Thymus (tissue), 11 donors: Measurements from ENCODE around the gene ASPG. TPM values are rescaled to one million over a fixed set of nuclear protein-coding genes. Genes with fewer than 3 reads are reported as not detected.

Experiments
- DNase-seq, 9 donors: peaks; one replicate each; pipeline ENCODE4 v3.0.0-alpha.2; 2013; ENCODE audit warnings: low spot score in 9 of 9, low read depth in 6 of 9, missing footprints in 1 of 9
- H3K27ac ChIP-seq, 2 donors: one replicate each; pipeline ENCODE4 v1.5.1; 2013; ENCODE audit warnings: control low read depth in 1 of 2, low read depth in 1 of 2, low read length in 1 of 2, mild to moderate bottlenecking in 1 of 2, moderate library complexity in 1 of 2
- H3K27me3 ChIP-seq, 2 donors: one replicate each; pipeline ENCODE4 v1.5.1; 2013; ENCODE audit warnings: low read length in 1 of 2; ENCODE audit not compliant: control insufficient read depth in 2 of 2, insufficient read depth in 1 of 2
- H3K36me3 ChIP-seq, 2 donors: one replicate each; pipeline ENCODE4 v1.5.1; 2013; ENCODE audit warnings: low read length in 1 of 2, mild to moderate bottlenecking in 1 of 2, moderate library complexity in 1 of 2; ENCODE audit not compliant: control insufficient read depth in 2 of 2, insufficient read depth in 2 of 2
- H3K4me1 ChIP-seq, 2 donors: one replicate each; pipeline ENCODE4 v1.5.1; 2013; ENCODE audit warnings: low read length in 2 of 2; ENCODE audit not compliant: control insufficient read depth in 2 of 2, insufficient read depth in 2 of 2
- H3K4me3 ChIP-seq, 2 donors: one replicate each; pipeline ENCODE4 v1.5.1; 2013; ENCODE audit warnings: low read length in 2 of 2, control low read depth in 1 of 2, mild to moderate bottlenecking in 1 of 2
- H3K9me3 ChIP-seq, 2 donors: one replicate each; pipeline ENCODE4 v1.5.1; 2013; ENCODE audit warnings: low read length in 1 of 2, mild to moderate bottlenecking in 1 of 2; ENCODE audit not compliant: control insufficient read depth in 2 of 2, insufficient read depth in 1 of 2
- WGBS: extraction: QIAGEN DNeasy Blood & Tissue Kit; methylation state at CpG from one replicate; pipeline ENCODE4 v1.1.7; 2013; 5-methylcytosine and 5-hydroxymethylcytosine counted together
- polyA plus RNA-seq: library from polyadenylated mRNA; stranded (reverse); fragments of 200-250 nt; gene quantifications from one replicate; pipeline ENCODE4 v1.2.3, GENCODE V29; 2013
- total RNA-seq: library from RNA; stranded (reverse); fragments of 120-200 nt; gene quantifications from one replicate; pipeline ENCODE4 v1.2.4, GENCODE V29; 2013
- donor health status: healthy.

The ASPG gene
- total and polyA plus RNA-seq, 2 donors, result 0.24 to 5.5 TPM

DNA sequence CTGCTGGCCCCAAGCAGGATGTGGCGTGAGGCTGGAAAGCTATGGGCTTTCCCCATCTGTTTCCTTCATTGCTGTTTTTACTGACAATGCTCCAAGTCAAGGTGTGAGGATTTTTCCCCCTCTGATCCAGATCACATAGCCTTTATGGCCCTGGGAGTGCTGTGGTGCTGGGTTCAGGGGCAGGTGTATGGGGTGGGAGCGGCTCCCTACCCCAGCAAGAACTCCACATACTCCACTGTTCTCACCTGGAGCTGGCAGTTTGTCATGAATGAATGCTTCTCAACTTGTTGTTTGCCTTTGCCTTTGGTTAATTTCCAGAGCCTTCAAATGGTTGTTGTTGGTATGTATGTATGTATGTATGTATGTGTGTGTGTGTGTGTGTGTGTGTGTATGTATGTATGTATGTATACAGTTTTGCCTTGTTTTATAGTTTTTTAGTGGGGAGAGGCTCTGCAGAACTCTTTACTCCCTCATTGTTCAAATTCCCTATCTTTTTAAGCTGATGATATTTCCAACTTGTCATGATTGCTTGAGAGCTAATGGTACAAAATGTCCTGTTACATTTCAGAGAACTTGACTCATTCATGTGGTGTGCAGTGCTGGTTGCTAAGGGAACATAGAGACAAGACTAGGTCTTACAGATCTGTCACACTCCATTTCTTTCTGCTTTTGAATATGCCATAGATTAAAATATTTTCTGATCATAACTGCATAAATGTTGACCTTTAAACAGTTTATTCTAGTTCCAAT lies 36.6 kb upstream of the ASPG start:
- H3K4me1 ChIP-seq, result no peaks in the 10 kb centered on the region
- no peaks in the 10 kb centered on the region for H3K9me3 ChIP-seq
- no peak for DNase-seq
- no peaks in the 10 kb centered on the region for H3K36me3 ChIP-seq
- no peaks in the 10 kb centered on the region for H3K27me3 ChIP-seq
- 83% methylated on average over 2 of the region's 2 CpGs for WGBS
- H3K27ac ChIP-seq, result no peak overlapping the region
- H3K4me3 ChIP-seq, result no peak overlapping the region

DNA sequence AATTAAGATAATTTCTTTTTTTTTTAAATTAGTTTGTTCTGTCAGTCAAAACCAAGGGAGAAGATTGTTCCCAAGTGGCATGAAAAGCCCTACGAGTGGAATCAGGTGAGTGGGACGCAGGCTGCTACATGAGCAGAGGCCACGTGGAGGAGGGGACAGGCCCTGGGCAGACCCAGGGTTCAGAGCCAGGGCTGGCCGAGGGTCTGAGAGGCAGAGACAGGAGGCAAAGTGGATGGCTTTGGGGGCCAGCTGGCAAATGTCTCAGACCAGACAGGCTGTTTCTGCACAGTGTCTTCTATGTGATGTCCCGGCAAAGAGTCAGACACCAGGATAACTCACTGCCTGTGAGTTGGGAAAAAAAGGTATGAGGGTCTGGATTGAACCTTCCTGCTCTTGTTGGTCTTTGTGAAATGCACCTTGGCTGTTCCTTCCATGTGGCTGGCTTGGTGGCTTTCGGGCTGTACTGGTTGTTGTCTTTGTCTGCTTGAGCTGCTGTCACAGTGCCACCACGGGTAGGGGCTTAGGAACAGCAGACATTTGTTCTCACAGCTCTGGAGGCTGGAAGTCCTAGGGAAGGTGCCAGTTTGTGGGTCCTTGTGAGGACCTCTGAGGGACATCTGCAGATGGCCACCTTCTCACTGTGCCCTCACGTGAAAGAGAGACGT lies 35.8 kb upstream of the ASPG start:
- no peaks in the 10 kb centered on the region for H3K27me3 ChIP-seq
- H3K4me3 ChIP-seq, result no peak overlapping the region
- WGBS, result 91% methylated on average over 9 of the region's 9 CpGs
- no peak overlapping the region for H3K27ac ChIP-seq
- H3K36me3 ChIP-seq, result no peaks in the 10 kb centered on the region
- H3K9me3 ChIP-seq, result no peaks in the 10 kb centered on the region
- no peak for DNase-seq
- no peaks in the 10 kb centered on the region for H3K4me1 ChIP-seq

DNA sequence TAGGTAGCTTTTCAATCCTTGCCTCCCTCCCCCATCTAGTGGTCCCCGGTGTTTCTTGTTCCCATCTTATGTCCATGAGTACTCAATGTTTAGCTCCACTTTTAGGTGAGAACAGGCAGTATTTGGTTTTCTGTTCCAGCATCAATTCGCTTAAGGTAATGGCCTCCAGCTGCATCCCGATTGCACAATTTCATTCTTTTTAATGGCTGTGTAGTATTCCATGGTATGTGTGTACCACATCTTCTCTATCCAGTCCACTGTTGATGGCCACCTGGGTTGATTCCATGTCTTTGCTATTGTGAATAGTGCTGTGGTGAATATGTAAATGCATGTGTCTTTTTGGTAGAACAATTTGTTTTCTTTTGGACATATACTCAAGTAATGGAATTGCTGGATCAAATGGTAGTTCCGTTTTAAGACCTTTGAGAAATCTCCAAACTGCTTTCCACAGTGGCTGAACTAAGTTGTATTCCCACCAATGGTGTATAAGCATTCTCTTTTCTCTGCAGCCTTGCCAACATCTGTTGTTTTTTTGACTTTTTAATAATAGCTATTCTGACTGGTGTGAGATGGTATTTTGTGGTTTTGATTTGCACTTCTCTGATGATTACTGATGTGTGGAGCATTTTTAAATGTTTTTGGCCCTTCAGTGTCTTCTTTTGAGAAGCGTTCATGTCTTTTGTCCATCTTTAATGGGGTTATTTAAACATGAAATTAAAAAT lies 34.2 kb upstream of the ASPG start:
- no peaks in the 10 kb centered on the region for H3K9me3 ChIP-seq
- WGBS, result 97% methylated on average over 5 of the region's 5 CpGs

DNA sequence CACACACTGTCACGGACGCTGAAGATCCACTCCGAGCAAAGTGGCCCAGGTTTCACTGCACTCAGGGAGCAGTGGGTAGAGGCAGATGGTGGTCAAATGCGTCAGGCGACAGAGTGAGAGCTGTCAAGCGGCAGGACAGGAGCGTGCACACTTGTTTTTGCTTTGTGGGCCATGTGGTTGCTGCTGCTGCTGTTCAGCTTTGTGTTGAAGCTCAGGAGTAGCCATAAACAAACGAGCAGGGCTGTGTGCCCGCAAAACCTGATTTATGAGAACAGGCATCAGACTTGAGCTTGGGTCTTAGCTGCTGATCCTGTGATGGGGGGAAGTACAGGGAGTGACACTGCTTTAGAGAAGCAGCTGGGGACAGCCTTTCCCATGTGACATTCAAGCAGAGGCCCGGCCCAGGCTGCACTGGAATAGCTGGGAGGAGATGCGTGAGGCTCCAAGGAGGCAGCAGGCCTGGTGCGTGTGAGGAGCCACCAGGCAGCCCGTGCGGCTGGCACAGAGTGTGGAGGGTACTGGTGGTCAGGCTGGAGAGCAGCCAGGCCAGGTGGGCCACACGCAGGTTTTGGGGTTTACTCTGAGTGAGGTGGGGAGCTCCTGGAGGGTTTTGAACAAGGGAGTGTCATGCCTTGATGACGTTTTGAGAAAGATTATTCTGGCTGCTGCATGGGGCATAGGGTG lies 31.1 kb upstream of the ASPG start:
- no peak for DNase-seq
- 87% methylated on average over 16 of the region's 16 CpGs for WGBS
- Histone ChIP-seq H3K27me3 (no peaks in the 10 kb centered on the region), H3K27ac (no peak overlapping the region), H3K36me3 (no peaks in the 10 kb centered on the region), H3K4me1 (no peaks in the 10 kb centered on the region), H3K9me3 (no peaks in the 10 kb centered on the region), H3K4me3 (no peak overlapping the region)

More for the DNA sequence above, 34.2 kb upstream of the ASPG start:
- H3K4me1 ChIP-seq, result no peaks in the 10 kb centered on the region
- H3K27me3 ChIP-seq, result no peaks in the 10 kb centered on the region
- no peak for DNase-seq
- no peaks in the 10 kb centered on the region for H3K36me3 ChIP-seq
- H3K4me3 ChIP-seq, result no peak overlapping the region
- H3K27ac ChIP-seq, result no peak overlapping the region

DNA sequence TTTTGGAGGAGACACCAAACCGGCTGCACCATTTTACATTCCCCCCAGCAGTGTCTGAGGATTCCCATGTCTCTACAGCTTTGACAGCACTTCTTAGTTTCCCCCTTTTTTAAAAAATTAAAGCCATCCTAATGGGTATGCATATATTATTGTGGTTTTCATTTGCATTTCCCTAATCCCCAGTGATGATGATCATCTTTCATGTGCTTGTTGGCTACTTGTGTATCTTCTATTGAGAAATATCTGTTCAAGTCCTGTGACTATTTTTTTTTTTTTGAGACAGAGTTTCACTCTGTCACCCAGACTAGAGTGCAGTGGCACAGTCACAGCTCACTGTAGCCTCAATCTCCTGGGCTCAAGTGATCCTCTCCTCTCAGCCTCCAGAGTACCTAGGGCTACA lies 23.2 kb upstream of the ASPG start:
- H3K4me1 ChIP-seq, result no peaks in the 10 kb centered on the region
- no peak for DNase-seq
- H3K27me3 ChIP-seq, result no peaks in the 10 kb centered on the region
- no peak overlapping the region for H3K27ac ChIP-seq
- WGBS, result 95% methylated on average over 1 of the region's 1 CpG
- H3K4me3 ChIP-seq, result no peak overlapping the region
- H3K36me3 ChIP-seq, result no peaks in the 10 kb centered on the region
- H3K9me3 ChIP-seq, result peaks cover 0 to 4% of the 10 kb centered on the region in 2 donors

DNA sequence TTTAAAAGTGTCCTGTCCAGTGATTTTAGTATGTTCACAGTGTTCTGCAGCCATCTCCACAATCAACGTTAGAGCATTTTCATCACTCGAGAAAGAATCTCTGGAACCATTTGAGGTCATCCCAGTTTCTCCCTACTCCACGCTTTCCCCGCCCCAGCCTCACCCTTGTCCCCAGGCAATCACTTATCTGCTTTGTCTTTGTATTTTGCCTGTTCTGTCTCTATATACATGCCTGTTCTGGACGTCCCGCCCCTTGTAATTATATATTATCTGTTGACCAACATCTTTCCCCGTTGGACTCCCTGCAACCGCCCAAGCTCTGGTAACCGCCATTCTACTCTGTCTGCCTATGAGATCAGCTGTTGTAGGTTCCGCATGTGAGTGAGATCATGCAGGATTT lies 21.5 kb upstream of the ASPG start:
- no peak overlapping the region for H3K4me3 ChIP-seq
- no peak for DNase-seq
- H3K27me3 ChIP-seq, result no peaks in the 10 kb centered on the region
- peaks cover 0 to 4% of the 10 kb centered on the region in 2 donors for H3K9me3 ChIP-seq
- no peaks in the 10 kb centered on the region for H3K4me1 ChIP-seq
- 94% methylated on average over 10 of the region's 10 CpGs for WGBS
- H3K27ac ChIP-seq, result no peak overlapping the region
- H3K36me3 ChIP-seq, result no peaks in the 10 kb centered on the region

DNA sequence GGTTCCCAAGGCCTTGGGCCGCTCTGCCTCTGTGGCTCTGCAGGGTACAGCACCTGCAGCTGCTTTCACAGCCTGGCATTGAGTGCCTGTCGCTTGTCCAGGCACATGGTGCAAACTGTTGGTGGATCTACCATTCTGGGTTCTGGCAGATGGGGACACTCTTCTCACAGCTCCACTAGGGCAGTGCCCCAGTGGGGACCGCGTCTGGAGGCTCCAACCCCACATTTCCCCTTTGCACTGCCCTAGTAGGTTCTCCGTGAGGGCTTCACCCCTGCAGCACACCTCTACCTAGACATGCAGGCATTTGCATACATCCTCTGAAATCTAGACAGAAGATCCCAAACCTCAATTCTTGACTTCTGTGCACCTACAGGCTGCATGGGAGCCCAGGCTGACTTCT lies 19.2 kb upstream of the ASPG start:
- WGBS, result 87% methylated on average over 5 of the region's 5 CpGs
- Histone ChIP-seq H3K4me3 (no peak overlapping the region), H3K27ac (no peak overlapping the region), H3K36me3 (no peaks in the 10 kb centered on the region), H3K4me1 (no peaks in the 10 kb centered on the region), H3K9me3 (peaks cover 0 to 4% of the 10 kb centered on the region in 2 donors), H3K27me3 (no peaks in the 10 kb centered on the region)
- DNase-seq, result no peak

DNA sequence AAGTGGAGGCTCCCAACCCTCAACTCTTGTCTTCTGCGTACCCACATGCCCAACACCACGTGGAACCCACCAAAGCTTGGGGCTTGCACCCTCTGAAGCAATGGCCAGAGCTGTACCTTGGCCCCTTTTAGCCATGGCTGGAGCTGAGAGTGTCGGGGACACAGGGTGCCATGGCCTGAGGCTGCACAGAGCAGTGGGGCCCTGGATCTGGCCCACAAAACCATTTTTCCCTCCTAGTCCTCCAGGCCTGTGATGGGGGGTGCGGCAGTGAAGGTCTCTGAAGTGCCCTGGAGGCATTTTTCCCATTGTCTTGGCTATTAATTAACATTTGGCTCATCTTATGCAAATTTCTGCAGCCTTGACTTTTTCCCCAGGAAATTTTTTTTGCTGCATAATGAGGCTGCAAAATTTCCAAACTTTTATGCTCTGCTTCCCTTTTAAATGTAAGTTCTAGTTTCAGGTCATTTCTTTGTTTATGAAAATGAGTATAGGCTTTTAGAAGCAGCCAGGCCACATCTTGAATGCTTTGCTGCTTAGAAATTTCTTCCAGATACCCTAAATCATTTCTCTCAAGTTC lies 18.7 kb upstream of the ASPG start:
- Histone ChIP-seq H3K27ac (no peak overlapping the region), H3K27me3 (no peaks in the 10 kb centered on the region), H3K9me3 (peaks cover 0 to 4% of the 10 kb centered on the region in 2 donors), H3K4me3 (no peak overlapping the region), H3K4me1 (no peaks in the 10 kb centered on the region), H3K36me3 (no peaks in the 10 kb centered on the region)
- 76% methylated on average over 4 of the region's 4 CpGs for WGBS
- DNase-seq, result no peak
